ENCODE measurements around the gene KRT84. TPM values are rescaled to one million over a fixed set of nuclear protein-coding genes. Genes with fewer than 3 reads are reported as not detected.

KRT84 gene
- total RNA-seq, 3 donors from 2014 or later = not detected

DNA sequence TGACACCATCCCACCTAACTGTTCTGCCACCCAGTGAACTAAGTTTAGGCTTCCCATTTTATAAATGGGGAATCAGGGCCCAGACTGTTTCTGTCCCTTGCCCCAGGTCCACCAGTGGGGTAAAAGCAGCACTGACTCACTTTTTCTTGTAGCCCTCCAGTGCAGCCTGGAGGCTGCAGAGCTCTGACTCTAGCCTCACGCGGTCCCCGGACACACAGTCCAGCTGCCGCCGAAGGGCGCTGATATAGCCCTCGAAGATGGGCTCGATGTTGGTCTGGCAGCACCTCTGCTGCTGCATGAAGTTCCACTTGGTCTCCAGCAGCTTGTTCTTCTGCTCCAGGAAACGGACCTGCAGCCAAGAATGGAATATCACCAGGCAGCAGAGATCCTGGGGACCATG lies 18.1 kb upstream of the KRT84 start:
- TF ChIP-seq, protein P1, sequence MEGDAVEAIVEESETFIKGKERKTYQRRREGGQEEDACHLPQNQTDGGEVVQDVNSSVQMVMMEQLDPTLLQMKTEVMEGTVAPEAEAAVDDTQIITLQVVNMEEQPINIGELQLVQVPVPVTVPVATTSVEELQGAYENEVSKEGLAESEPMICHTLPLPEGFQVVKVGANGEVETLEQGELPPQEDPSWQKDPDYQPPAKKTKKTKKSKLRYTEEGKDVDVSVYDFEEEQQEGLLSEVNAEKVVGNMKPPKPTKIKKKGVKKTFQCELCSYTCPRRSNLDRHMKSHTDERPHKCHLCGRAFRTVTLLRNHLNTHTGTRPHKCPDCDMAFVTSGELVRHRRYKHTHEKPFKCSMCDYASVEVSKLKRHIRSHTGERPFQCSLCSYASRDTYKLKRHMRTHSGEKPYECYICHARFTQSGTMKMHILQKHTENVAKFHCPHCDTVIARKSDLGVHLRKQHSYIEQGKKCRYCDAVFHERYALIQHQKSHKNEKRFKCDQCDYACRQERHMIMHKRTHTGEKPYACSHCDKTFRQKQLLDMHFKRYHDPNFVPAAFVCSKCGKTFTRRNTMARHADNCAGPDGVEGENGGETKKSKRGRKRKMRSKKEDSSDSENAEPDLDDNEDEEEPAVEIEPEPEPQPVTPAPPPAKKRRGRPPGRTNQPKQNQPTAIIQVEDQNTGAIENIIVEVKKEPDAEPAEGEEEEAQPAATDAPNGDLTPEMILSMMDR (IDR thresholded peaks at IDR 0.05) = no peak
- no peak for TF ChIP-seq POLR2A (IDR thresholded peaks at IDR 0.05)
- no peak for TF ChIP-seq POLR2AphosphoS5 (IDR thresholded peaks at IDR 0.05)
- Histone ChIP-seq H3K27me3 (peaks cover 0 to 3% of the 10 kb centered on the region in 2 donors), H3K4me1 (no peaks in the 10 kb centered on the region), H3K27ac (no peak overlapping the region), H3K4me3 (no peak overlapping the region), H3K36me3 (no peaks in the 10 kb centered on the region), H3K9me3 (no peaks in the 10 kb centered on the region)
- no peak for DNase-seq (ENCODE audit: low spot score in 2 of 2)
- intact Hi-C loops (cut with DNase I; ENCODE audit: low total_unique reads) = no loop called here

DNA sequence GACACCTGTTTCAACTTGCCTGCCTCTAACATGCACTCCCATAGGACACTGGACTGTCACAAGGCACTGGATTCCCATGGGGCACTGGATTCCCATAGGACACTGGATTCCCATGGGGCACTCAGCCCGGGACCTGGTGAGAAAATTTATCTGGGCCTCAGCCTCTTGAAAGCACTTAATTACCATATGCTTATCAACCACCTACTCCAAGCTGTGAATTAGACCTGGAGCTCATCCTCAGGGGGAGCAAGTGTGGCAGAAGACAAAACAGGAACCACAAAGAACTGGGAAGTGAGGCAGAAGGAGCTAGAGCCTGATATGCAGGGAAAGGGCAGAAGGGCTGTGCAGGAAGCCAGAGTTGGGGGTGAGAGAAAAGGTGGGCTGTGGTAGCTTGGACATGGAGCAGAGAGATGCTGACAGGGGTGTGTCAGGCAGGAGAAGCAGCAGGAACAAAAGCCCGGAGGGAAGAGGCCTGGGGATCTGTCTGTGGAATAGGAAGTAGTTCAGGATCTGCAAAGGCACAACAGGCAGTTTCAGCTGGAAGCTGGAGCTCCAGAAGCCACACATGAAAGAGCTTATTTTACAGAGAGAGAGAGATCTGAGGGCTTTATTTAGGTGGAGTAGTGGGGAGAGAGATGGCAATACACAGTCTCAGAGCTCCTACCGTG lies 17.6 kb upstream of the KRT84 start:
- no peak for DNase-seq (ENCODE audit: low spot score in 2 of 2)
- H3K27me3 ChIP-seq = peaks cover 0 to 3% of the 10 kb centered on the region in 2 donors
- intact Hi-C loops (cut with DNase I; ENCODE audit: low total_unique reads) = no loop called here
- no peak overlapping the region for H3K4me3 ChIP-seq
- TF ChIP-seq POLR2A (IDR thresholded peaks at IDR 0.05) = no peak
- TF ChIP-seq, protein P1 (IDR thresholded peaks at IDR 0.05) = no peak
- TF ChIP-seq POLR2AphosphoS5 (IDR thresholded peaks at IDR 0.05) = no peak
- H3K4me1 ChIP-seq = no peaks in the 10 kb centered on the region
- no peaks in the 10 kb centered on the region for H3K36me3 ChIP-seq
- H3K27ac ChIP-seq = no peak overlapping the region
- no peaks in the 10 kb centered on the region for H3K9me3 ChIP-seq

DNA sequence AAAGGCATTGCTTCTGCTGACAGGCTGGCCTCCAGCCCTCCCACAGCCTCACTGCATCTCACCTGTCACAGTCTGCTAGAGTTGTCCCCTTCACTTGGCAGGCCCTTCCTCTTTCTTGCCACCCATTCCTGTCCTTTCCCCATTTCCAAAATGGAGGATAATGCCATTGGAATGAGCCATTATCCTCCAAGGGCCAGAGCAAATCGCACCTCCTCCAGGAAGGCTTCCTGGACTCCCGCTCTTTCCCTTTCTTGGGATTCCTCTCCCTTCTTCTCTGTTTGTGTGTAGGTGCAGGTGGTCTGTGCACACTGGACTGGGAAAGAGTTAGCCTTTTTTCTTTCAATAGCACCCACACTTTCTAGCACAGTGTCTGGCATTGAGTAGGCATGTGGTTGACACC lies 16.9 kb upstream of the KRT84 start:
- no peak for DNase-seq (ENCODE audit: low spot score in 2 of 2)
- intact Hi-C loops (cut with DNase I; ENCODE audit: low total_unique reads) = no loop called here
- H3K9me3 ChIP-seq = no peaks in the 10 kb centered on the region

DNA sequence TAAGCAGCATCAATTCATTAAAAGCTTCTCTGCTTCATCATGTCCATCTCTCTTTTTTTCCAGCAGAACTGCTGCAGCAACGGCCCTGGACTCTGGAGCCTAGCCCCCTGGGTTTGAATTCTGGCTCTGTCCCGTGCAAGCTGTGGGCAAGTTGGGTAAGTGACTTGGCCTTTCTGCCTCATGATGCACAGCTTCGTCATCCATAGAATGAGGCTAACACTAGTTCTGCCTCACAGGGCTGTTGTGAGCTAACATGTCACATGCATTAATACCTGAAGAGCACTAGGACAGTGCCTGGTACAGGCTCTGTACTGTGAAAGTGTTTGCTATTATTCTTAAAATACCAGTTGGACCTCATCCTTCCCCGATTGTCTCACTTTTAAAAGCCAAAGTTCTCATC lies 16.5 kb upstream of the KRT84 start:
- DNase-seq (ENCODE audit: low spot score in 2 of 2) = no peak
- Histone ChIP-seq H3K4me3 (no peak overlapping the region), H3K4me1 (no peaks in the 10 kb centered on the region), H3K9me3 (no peaks in the 10 kb centered on the region), H3K27ac (no peak overlapping the region), H3K36me3 (no peaks in the 10 kb centered on the region), H3K27me3 (peaks cover 0 to 3% of the 10 kb centered on the region in 2 donors)
- intact Hi-C loops (cut with DNase I; ENCODE audit: low total_unique reads) = no loop called here
- TF ChIP-seq POLR2AphosphoS5 (IDR thresholded peaks at IDR 0.05) (no peak), POLR2A (IDR thresholded peaks at IDR 0.05) (no peak)
- TF ChIP-seq, protein P1 (IDR thresholded peaks at IDR 0.05) = no peak

More for the DNA sequence above, 16.9 kb upstream of the KRT84 start:
- no peak overlapping the region for H3K4me3 ChIP-seq
- H3K4me1 ChIP-seq = no peaks in the 10 kb centered on the region
- TF ChIP-seq POLR2A (IDR thresholded peaks at IDR 0.05) (no peak), POLR2AphosphoS5 (IDR thresholded peaks at IDR 0.05) (no peak)
- TF ChIP-seq, protein P1 (IDR thresholded peaks at IDR 0.05) = no peak
- H3K27ac ChIP-seq = no peak overlapping the region
- H3K36me3 ChIP-seq = no peaks in the 10 kb centered on the region
- peaks cover 0 to 3% of the 10 kb centered on the region in 2 donors for H3K27me3 ChIP-seq

DNA sequence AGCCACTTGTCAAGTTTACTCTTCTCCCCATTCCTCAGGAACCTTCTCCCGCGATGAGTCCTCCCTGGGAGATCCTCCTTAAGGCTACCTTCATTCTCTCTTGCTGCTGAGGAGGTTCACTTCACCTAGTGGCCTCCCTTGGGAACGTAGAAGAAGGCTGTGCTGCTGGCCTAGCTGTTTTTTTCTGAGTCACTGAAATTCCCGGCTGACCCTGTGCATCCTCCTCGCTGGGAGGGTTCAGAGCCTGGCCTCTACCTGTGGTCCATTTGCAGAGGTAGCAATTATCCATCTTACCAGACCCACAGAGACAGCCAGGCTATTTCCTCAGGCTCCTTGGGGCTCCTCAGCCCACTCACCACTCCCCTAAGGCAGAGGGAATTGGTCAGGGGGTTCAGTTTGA lies 16.1 kb upstream of the KRT84 start:
- no peak for DNase-seq (ENCODE audit: low spot score in 2 of 2)
- TF ChIP-seq POLR2AphosphoS5 (IDR thresholded peaks at IDR 0.05) (no peak), POLR2A (IDR thresholded peaks at IDR 0.05) (no peak)
- TF ChIP-seq, protein P1 (IDR thresholded peaks at IDR 0.05) = no peak
- Histone ChIP-seq H3K27ac (no peak overlapping the region), H3K4me1 (no peaks in the 10 kb centered on the region), H3K36me3 (no peaks in the 10 kb centered on the region), H3K9me3 (no peaks in the 10 kb centered on the region), H3K27me3 (peaks cover 0 to 3% of the 10 kb centered on the region in 2 donors), H3K4me3 (no peak overlapping the region)
- intact Hi-C loops (cut with DNase I; ENCODE audit: low total_unique reads) = no loop called here

All from breast epithelium (tissue), 4 donors.